Ramos (cell line): ENCODE results near the gene RBM4B.

ENCODE experiments used
- in situ Hi-C: fragments of 300-500 bp; cut with MboI; formaldehyde crosslinking; loops from one replicate; pipeline ENCODE4 v1.14.3; 2022; ENCODE audit warnings: low sequenced_read_pairs; ENCODE audit not compliant: unreplicated experiment

The RBM4B gene

GRCh38 chr11:66707486-66707885, 29.8 kb upstream of the RBM4B start:
- in situ Hi-C loops = no loop called here

GRCh38 chr11:66706989-66707388, 29.3 kb upstream of the RBM4B start:
- in situ Hi-C loops = no loop called here

- in situ Hi-C loops = no loop called here
Observed at GRCh38 chr11:66705587-66706335, 28.1 kb upstream of the RBM4B start.

- in situ Hi-C loops = no loop called here
Observed at GRCh38 chr11:66704659-66705360, 27.1 kb upstream of the RBM4B start.

- in situ Hi-C loops = no loop called here
Observed at GRCh38 chr11:66701432-66702240, 23.9 kb upstream of the RBM4B start.

GRCh38 chr11:66700742-66701141, 23.1 kb upstream of the RBM4B start:
- in situ Hi-C loops = no loop called here

- in situ Hi-C loops = no loop called here
Observed at GRCh38 chr11:66700337-66700736, 22.6 kb upstream of the RBM4B start.

- in situ Hi-C loops = no loop called here
Observed at GRCh38 chr11:66698491-66698890, 20.8 kb upstream of the RBM4B start.

- in situ Hi-C loops = no loop called here
Observed at GRCh38 chr11:66697988-66698387, 20.3 kb upstream of the RBM4B start.

- in situ Hi-C loops = no loop called here
Observed at GRCh38 chr11:66696146-66696545, 18.5 kb upstream of the RBM4B start.

- in situ Hi-C loops = loop anchor here (5.0 kb wide), 2 partner anchors 138 to 287 kb away; no protein-coding TSS in a partner anchor
Observed at GRCh38 chr11:66694732-66695207, 17.1 kb upstream of the RBM4B start.

- in situ Hi-C loops = loop anchor here (5.0 kb wide), 2 partner anchors 138 to 287 kb away; no protein-coding TSS in a partner anchor
Observed at GRCh38 chr11:66694056-66694410, 16.3 kb upstream of the RBM4B start.

- in situ Hi-C loops = loop anchor here (5.0 kb wide), 2 partner anchors 139 to 286 kb away; no protein-coding TSS in a partner anchor
Observed at GRCh38 chr11:66693356-66694055, 15.8 kb upstream of the RBM4B start.

GRCh38 chr11:66692871-66693331, 15.2 kb upstream of the RBM4B start:
- in situ Hi-C loops = loop anchor here (5.0 kb wide), 2 partner anchors 139 to 286 kb away; no protein-coding TSS in a partner anchor

- in situ Hi-C loops = loop anchor here (5.0 kb wide), 2 partner anchors 140 to 285 kb away; no protein-coding TSS in a partner anchor
Observed at GRCh38 chr11:66692446-66692845, 14.8 kb upstream of the RBM4B start.

- in situ Hi-C loops = loop anchor here (5.0 kb wide), 2 partner anchors 141 to 284 kb away; no protein-coding TSS in a partner anchor
Observed at GRCh38 chr11:66691311-66691980, 13.8 kb upstream of the RBM4B start.

- in situ Hi-C loops = loop anchor here (5.0 kb wide), 2 partner anchors 142 to 283 kb away; no protein-coding TSS in a partner anchor
Observed at GRCh38 chr11:66689661-66690590, 12.2 kb upstream of the RBM4B start.
